Ecto neural progenitor cell (in vitro differentiated cells): Measurements from ENCODE around the gene PSMB10.
"Not testable (repeated sequence)": the region's sequence is repeated elsewhere in the genome, so short reads cannot be mapped to it uniquely, and the experiment has no call there.

Source experiments
- DNase-seq: peaks from one replicate; pipeline ENCODE4 v3.0.0-alpha.2; 2018; ENCODE audit warnings: low spot score

The PSMB10 gene

DNA sequence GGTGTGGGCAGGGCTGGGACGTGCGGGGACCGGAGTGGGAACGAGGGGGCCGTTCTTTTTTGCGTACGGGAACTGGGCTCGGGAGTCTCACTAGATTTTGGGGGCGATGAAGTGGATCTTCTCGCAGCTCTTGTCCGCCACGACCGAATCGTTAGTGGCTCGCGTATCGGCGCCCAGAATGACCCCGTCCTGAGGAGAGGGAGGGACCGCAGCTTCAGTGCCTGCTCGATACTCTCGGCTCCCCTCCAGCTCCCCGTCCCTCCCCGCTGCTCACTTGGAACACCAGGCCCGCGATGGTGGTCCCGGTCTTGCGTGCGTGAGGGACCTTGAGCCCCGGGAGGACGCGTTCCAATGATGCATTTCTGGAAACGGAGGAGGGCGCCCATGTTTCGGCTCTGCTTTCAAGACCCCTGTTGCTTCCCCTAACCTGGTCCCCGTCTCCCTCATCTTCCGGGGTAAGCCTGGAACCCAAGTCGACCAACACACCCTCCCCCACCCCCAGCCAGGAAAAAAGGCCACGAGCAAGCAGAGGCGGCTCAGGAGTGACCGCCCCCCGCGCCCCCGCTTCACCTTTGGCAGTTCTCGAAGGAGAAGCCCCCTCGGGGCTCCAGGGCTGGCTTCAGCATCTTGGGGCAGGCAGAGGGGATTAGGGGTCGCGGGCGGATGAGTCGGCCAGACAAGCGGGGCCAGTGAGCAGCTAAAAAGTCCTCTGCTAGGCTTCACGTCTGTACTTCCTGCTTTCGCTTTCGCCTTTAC lies at the start of gene PSMB10:
PSMB10 (minus strand) TSS at position 727 of the 756 bp plus-strand sequence; CDS start at position 626, 101 bp downstream.
- peak; percentile 67 for DNase-seq

- DNase-seq = no peak
These were observed 45.5 kb upstream of the PSMB10 start for GRCh38 chr16:67982011-67982696.

DNA sequence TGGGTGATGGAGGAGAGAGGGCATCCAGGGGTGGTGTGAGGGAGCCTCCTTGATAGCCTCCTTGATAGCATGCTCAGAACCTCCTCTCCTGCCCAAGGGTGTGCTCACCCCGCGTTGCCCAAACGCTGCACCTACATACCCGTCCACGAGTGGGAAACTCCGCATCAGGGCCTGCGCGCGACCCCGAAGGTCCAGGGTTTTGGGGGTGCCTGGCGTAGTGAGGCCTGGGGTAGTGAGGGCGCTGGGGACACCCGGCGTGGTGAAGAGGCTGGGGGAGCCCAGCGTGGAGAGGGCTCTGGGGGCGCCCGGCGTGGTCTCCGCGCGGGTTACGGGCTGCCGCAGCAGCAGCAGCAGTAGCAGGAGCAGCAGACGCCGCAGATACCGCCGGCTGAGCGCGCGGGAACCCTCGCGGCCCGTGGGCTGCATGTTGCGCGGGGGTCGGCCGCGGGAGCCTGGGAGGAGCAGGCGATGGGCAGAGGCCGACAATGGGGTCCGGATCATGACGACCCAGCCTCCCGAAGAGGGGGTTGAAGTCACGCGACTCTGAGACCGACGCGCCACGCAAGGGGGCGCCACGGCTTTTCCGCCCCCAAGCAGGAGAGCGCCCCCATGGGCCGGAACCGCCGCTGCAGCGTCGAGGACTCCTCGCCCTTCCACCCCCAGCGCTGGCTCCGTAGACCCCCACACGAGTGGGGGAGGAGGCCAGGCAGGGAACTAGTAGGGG lies 43.5 kb upstream of the PSMB10 start, which contains the start of gene DPEP3:
DPEP3 (minus strand) TSS at position 545 of the 724 bp plus-strand sequence; CDS start at position 426, 119 bp downstream.
- no peak for DNase-seq

DNA sequence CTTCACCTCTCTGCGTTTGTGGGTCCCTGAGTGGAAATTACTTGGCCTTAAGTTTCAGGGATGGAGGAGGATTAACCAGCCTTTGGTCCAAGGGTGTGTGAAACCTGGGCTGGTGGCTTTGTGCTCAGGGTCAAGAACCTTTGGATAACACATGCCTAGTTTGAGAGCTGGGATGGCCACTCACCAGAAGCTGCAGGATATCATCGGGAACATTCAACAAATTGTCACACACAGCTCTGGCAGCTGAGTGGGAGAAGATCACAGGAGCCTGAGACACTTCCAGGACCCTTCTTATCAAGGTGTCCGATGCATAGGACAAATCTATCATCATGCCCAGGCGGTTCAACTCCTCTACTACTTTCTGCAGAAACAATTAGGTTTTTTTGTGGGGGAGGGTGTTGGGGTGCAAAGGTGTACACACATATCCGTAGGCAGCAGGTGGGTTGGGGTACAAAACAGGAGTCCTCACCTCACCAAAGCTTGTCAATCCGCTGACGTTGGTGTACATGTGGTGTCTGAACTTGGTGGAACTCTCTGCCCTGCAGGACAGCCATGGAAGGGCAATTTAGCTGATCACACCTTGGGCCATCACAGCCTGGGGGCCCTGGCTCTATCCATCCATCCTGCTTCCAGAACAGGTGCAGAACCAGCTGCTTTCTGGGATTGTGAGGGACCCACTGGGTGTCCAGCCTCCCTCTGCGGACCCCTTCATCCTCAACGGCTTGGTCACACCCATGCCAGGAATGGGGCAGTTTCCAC lies 41.0 kb upstream of the PSMB10 start:
- DNase-seq = no peak

DNA sequence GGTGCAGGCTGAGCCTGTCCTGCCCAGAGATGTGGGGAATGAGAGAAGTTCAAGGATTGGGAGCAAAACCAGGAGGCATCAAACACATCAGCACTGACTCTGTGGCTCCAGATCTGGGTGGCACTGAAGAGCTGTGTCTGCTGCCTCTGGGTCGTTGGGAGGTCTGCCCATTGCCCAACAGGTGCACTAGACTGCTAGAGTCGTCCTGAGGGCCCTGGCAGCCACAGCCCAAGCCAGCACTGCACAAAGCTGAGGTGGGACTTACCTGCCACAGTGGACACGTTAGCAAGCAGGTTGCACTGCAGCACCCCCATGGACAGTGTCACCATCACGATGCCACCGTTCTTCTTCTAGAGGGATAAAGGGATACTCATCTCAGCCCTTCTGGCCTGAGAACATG lies 40.4 kb upstream of the PSMB10 start:
- DNase-seq = no peak

- DNase-seq = no peak
These were observed 39.6 kb upstream of the PSMB10 start for GRCh38 chr16:67976205-67976604.

DNA sequence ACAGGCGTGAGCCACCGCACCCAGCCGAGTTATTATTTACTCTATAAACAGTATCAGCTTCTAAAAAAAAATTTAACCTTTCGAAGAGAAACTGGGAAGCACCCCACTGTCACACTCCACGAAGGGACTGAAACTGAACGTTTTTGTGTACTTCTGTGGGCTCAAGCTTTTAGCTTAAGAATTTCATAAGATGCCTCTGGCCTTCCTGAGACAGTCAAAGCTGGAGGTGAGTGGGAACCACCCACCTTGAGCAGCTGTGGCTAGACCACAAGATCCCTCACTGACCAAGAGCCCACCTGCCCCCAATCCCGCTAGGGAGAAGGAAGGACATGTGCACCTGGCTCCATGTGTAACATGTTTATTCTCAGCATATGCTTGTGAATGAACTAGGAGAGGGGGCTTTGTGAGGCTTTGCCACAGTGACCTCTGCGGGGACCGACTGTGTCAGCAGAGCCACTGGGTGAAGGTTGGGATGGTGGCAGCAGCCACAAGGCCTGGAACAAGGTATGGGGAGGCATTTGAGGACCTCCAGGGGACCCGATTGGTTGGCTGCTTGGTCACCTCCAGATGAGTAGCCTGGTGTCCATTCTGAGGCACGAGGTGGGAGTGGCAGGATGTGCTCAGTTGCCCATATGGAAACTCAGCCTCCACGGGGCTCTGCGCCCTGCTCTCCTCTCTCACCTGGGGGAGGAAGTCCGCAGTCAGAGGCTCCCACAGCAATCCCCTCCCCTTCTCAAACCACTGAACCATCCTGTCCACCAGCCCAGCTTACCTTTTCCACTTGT lies 38.9 kb upstream of the PSMB10 start:
- no peak for DNase-seq

- not testable (repeated sequence) for DNase-seq
These were observed 35.6 kb upstream of the PSMB10 start for GRCh38 chr16:67972285-67972684.

DNA sequence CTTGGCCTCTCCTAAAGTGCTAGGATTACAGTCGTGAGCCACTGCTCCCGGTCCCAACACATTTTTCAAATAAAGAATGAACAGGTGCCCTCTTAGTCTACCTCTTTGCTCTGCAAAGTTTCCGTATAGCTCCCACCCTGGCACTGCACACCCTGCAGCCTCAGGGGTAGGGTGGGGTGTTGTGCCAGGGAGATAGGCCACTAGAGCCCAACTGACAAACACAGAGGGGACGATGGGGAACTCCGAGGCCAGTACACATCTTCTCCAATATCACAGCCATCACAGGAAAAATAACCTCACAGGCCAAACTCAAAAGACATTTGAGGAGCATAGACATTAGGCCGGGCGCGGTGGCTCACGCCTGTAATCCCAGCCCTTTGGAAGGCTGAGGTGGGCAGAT lies 34.5 kb upstream of the PSMB10 start:
- no peak for DNase-seq

- peak; percentile 69 for DNase-seq
These were observed 32.8 kb upstream of the PSMB10 start for GRCh38 chr16:67969254-67970039.

DNA sequence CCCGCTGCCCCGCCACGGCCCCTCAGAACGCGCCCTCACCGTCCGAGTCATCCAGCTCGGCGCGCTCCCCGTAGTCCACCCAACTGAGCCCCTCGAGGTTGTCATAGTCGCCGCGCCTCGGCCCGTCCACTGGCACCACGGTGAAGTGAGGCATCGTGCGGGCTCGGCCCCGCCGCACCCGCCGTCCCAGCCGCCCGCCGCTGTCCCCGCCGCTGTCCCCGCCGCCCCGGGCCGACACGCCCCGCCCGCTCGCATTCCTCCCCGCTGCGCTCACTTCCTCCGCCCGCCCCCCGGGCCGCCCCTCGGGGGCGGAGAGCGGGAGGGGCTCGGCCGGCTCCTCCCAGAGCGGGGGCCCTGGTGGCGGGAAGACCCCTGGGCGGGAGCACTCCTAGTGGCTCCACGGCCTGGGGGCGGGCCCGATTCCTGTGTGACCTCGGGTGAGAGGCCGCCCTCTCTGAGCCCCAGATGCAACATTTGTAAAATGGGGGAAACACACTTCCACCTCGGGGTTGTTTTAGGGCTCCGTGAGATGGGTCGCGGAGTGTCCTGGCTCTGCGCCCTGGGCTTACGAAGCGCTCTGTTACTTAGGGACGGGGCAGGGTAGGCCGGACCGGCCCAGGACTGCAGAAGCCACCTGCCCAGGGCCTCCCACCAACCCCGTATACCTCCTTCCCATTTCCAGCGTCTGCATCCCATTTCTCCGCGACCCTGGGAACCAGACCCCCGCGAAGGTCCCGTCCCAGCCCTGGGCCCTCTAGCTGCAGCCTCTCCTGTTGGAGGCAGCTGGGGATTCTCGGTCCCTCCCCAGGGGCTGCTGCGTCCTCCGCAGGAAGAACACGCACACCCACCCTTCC lies 32.0 kb upstream of the PSMB10 start, which contains the start of gene SLC12A4:
SLC12A4 (minus strand) TSS at position 238 of the 854 bp plus-strand sequence; CDS start at position 154, 84 bp downstream.
- peak; percentile 82 for DNase-seq

DNA sequence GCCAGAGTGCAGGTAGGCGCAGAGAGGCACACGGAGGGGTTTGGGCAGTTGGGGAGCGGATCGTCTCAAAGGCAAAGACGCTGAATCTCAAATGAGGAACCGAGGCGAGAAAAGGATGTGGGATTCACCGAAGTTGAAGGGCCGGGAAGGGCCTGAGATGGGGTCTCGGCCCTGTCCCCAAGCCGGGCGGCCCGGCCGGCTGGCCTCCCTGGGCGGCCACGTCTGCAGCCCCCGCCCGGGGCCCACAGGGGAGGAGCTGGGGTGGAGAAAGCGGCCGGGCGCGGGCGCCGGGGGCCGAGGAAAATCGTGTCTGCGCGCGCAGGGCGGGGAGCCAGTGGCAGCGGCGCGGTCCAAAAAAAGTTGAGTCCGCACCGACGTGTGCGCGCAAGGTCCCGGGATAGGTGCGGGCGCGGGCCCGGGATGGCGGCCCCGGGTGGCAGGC lies 31.3 kb upstream of the PSMB10 start:
- DNase-seq = peak; percentile 68

DNA sequence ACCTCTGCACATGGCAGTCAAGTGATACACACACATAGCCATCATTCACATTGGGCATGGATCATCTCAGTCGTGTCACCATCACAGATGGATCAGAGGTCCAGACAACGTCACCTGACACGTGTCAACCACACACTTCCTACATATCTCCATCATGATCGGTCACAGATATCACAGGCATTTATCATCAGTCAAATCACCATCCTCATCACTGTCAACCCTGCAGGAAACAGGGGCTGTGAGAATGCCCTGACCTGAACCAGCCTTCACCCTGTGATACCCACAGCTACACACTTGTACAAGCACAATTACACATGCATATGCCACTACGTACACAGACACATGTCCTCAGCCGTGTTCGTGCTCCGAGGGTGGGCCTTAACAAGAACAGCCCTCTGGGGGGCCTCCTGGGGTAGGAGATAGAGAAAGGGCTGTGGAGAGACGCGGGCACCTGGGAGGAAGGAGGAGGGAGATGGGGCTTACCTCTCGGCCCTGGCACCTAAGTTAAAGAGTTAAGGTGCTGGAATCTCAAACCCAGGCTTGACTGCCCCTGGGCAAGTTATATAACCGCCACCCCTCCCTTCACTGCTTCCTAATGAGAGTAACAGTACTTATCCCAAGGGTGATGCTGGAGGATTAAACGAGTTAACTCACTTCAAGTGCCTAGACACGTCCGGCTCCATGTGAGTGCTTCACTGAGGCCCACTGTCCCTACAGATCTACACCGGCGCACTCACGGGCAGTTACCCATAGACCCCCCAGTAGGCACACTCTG lies 30.7 kb upstream of the PSMB10 start:
- DNase-seq = no peak

GRCh38 chr16:67966549-67967182 lies 30.0 kb upstream of the PSMB10 start:
- DNase-seq = no peak

DNA sequence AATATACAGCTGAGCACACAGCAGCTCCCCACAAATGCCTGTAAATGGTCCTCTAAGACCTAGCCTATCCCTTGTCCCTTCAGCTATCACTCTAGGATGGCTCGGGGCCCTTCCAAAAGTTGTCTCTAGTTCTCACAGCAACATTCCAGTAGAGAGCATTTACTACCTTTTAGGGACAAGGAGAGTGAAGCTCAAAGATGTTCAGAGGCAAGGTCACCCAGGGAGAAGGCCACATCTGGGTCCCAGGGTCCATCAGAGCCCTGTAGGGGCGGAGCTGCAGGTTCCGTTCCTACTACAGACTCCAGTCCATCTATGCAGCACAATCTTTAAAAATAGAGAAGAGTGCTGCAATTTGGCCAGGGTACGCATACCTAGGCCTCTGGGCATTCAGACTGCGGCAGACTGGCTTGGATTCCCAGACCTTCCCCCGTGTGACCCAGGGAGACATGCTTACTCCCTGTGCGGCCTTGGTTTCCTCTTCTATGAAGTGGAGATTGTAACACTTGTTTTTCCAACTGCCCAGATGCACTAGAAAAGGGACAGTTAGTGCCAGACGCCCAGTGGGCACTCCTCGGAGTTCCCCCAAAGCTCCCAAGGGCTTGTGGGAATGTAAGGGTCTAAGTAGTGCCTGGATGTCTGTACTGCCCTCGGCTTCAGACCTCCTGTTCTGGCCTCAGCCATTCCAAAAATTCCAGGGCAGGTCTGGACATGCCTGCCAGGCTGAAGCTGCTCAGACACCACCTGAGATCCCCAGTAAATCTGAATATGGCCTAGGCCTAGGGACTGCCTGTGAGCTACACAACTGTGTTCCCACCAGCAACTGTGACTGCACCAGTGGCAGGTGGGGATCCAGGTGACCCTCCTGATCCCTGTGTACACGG lies 29.3 kb upstream of the PSMB10 start:
- DNase-seq = no peak

DNA sequence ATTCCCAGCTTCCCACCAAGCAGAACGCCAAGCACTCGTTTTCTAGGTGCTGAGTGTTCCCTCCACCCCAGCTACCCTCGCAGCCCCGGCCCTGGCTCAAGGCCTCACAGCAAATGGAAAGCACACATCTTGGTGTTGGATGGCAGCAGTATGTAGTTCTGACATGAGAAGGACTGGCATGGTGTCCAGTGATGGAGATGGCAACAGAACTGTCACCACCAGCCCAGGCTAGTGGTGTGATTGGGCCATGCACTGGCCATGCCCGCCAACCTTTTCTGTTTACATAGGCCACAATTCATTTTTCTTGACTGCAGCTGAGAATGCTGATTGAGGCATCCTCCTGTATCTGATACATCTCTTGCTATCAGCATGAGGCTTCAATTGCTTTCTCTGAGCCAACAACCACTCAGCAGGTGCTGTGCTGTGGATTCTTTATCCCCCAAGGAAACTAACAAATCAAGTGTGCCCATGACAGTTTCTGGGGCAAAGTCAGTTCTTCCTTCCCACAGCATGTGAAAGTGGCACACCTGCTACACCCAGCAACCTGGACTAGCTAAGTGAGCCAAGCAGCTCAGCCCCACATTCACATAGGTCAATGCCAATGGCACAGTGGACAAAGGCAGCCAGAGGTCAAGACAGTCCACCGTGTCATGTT lies 28.0 kb upstream of the PSMB10 start:
- no peak for DNase-seq
